HL-60 (cell line): Measurements from ENCODE around the gene CGB2.
"Not testable (repeated sequence)": the region's sequence is repeated elsewhere in the genome, so short reads cannot be mapped to it uniquely, and the experiment has no call there.

Source experiments
- CTCF ChIP-seq: IDR thresholded peaks from one replicate; pipeline ENCODE4 v1.5.1; 2011; ENCODE audit warnings: low read length, control low read depth, inconsistent platforms; ENCODE audit not compliant: insufficient read depth
- POLR2AphosphoS5 ChIP-seq: IDR thresholded peaks from 2 replicates; pipeline ENCODE4 v1.6.1; 2012; ENCODE audit warnings: low read depth
- REST ChIP-seq: IDR thresholded peaks from 2 replicates; pipeline ENCODE4 v1.6.1; 2012; ENCODE audit warnings: low read depth; ENCODE audit not compliant: insufficient replicate concordance
- SPI1 ChIP-seq: IDR thresholded peaks from 2 replicates; pipeline ENCODE4 v1.6.1; 2012; ENCODE audit warnings: low read depth, mild to moderate bottlenecking, borderline replicate concordance

DNA sequence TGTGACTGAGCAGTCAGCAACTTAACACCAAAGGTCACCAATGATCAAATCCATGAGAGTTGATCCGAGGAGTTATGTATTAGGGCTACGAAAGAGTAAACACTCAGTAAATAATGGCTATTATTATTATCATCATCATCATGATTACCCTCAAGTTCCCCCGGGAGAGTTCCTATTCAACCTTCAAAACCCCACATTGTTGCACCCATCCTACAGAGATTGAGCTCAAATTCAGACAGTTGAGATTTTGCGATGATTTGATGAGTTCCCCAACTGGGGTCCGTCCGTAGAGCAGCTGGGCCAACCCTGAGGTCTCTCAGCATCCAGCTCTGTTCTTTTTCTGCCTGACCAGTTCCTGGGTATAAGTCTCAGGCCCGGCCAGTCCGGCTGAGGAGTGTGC is 6.4 kb downstream of the CGB2 start:
- not testable (repeated sequence) for TF ChIP-seq CTCF, POLR2AphosphoS5, REST, SPI1
